Prostate gland (tissue), 2 donors: ENCODE measurements around the gene CCR1.

Source experiments
- POLR2A ChIP-seq: fragments of 450-650 bp; IDR thresholded peaks from one replicate; pipeline ENCODE4 v1.6.1; 2016; ENCODE audit warnings: antibody characterized with exemption, mild to moderate bottlenecking
- POLR2AphosphoS5 ChIP-seq: sonication (generic); formaldehyde crosslinking; IDR thresholded peaks from one replicate; pipeline ENCODE4 v1.6.1; 2017; ENCODE audit warnings: antibody characterized with exemption
- TF ChIP-seq, protein P1 (sequence below), 4 experiments: fragments of 200-600 bp in 2 of 4; fragments of 450-650 bp in 2 of 4; sonication (generic) in 2 of 4; IDR thresholded peaks; 1 replicate in 3 of 4; 2 replicates in 1 of 4; pipeline ENCODE4 v1.5.1; 2016 to 2019; ENCODE audit warnings: antibody characterized with exemption in 4 of 4, mild to moderate bottlenecking in 2 of 4, moderate library complexity in 2 of 4

DNA sequence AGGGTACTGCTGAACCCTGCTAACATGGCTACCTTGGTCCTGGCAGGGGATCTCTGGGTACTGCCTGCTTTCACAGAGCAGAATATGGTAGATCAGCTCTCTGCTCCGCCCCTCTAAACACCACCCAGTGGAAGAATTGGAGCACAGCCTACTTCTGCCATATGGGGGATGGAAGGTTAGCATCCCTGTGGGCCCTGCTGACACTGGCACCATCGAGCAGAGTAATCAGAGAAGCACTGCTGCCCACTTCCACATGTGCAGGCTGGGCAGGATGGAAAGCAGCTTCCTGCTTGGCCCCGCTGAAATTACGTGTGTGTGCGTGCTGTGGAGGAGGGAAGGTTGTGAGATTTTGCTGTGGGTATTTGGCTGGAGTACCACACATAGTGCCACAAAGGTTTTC is 24.8 kb downstream of the CCR1 start:
- TF ChIP-seq POLR2A (no peak), POLR2AphosphoS5 (no peak)
- TF ChIP-seq, protein P1, sequence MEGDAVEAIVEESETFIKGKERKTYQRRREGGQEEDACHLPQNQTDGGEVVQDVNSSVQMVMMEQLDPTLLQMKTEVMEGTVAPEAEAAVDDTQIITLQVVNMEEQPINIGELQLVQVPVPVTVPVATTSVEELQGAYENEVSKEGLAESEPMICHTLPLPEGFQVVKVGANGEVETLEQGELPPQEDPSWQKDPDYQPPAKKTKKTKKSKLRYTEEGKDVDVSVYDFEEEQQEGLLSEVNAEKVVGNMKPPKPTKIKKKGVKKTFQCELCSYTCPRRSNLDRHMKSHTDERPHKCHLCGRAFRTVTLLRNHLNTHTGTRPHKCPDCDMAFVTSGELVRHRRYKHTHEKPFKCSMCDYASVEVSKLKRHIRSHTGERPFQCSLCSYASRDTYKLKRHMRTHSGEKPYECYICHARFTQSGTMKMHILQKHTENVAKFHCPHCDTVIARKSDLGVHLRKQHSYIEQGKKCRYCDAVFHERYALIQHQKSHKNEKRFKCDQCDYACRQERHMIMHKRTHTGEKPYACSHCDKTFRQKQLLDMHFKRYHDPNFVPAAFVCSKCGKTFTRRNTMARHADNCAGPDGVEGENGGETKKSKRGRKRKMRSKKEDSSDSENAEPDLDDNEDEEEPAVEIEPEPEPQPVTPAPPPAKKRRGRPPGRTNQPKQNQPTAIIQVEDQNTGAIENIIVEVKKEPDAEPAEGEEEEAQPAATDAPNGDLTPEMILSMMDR (IDR thresholded peaks at IDR 0.05) = no peak
